Karpas-422 (cell line): ENCODE data around the gene DDIT3. TPM values are rescaled to one million over a fixed set of nuclear protein-coding genes. Genes with fewer than 3 reads are reported as not detected.

Experiments used
- DNase-seq: peaks from one replicate; pipeline ENCODE4 v3.0.0-alpha.2; 2015
- H2AFZ ChIP-seq: fragments of 200-600 bp; sonication (generic); 2 replicates; pipeline ENCODE4 v1.6.1; 2014; ENCODE audit warnings: antibody characterized with exemption, low read length, mixed read lengths
- H3K27ac ChIP-seq: fragments of 200-600 bp; sonication (generic); 2 replicates; pipeline ENCODE4 v1.5.1; 2014; ENCODE audit warnings: mild to moderate bottlenecking, low read length, moderate library complexity
- H3K27me3 ChIP-seq: fragments of 200-600 bp; sonication (generic); 2 replicates; pipeline ENCODE4 v1.6.1; 2014; ENCODE audit warnings: low read length, mixed read lengths
- H3K36me3 ChIP-seq: fragments of 200-600 bp; sonication (generic); 2 replicates; pipeline ENCODE4 v1.6.1; 2014; ENCODE audit warnings: low read length, mixed read lengths; ENCODE audit not compliant: insufficient read depth
- H3K4me1 ChIP-seq: fragments of 200-600 bp; sonication (generic); 2 replicates; pipeline ENCODE4 v1.6.1; 2014; ENCODE audit warnings: mild to moderate bottlenecking, low read length, mixed read lengths
- H3K4me2 ChIP-seq: fragments of 200-600 bp; sonication (generic); 2 replicates; pipeline ENCODE4 v1.6.1; 2014; ENCODE audit warnings: low read length, low read depth, mild to moderate bottlenecking; ENCODE audit not compliant: poor library complexity, severe bottlenecking
- H3K4me3 ChIP-seq: fragments of 200-600 bp; sonication (generic); 2 replicates; pipeline ENCODE4 v1.5.1; 2014; ENCODE audit warnings: mild to moderate bottlenecking, antibody characterized with exemption, low read length, mixed read lengths
- H3K79me2 ChIP-seq: fragments of 200-600 bp; sonication (generic); 2 replicates; pipeline ENCODE4 v1.6.1; 2014; ENCODE audit warnings: mild to moderate bottlenecking, low read length, mixed read lengths
- H3K9ac ChIP-seq: fragments of 200-600 bp; sonication (generic); 2 replicates; pipeline ENCODE4 v1.6.0; 2014; ENCODE audit warnings: low read length
- H3K9me2 ChIP-seq: fragments of 200-600 bp; sonication (generic), shearing (Covaris generic); replicated peaks from 2 replicates; pipeline ENCODE4 v1.6.0; 2014; ENCODE audit warnings: mild to moderate bottlenecking, low read length, moderate library complexity; ENCODE audit not compliant: insufficient read depth
- H3K9me3 ChIP-seq: fragments of 300-700, 200-600 bp; sonication (generic); 2 replicates; pipeline ENCODE4 v1.6.1; 2014; ENCODE audit warnings: low read length, mixed read lengths
- H4K20me1 ChIP-seq: fragments of 200-600 bp; sonication (generic); 2 replicates; pipeline ENCODE4 v1.6.1; 2014; ENCODE audit warnings: mild to moderate bottlenecking, antibody characterized with exemption, low read length, low read depth; ENCODE audit not compliant: insufficient read depth
- total RNA-seq: library from RNA; depleted of rRNA; stranded (reverse); fragments of >200 nt; shearing (Covaris generic); gene quantifications from 2 replicates; pipeline ENCODE4 v1.2.3, GENCODE V29; 2014; ENCODE audit warnings: low replicate concordance

DDIT3 gene
- total RNA-seq, 1 experiment from 2014 or later, result 54.3 TPM

GRCh38 chr12:57476162-57476992, 43.9 kb downstream of the DDIT3 start:
- Histone ChIP-seq H3K27ac (no peak overlapping the region), H3K27me3 (no peaks in the 10 kb centered on the region), H3K9ac (no peak overlapping the region), H4K20me1 (no peaks in the 10 kb centered on the region), H2AFZ (no peak overlapping the region), H3K36me3 (no peaks in the 10 kb centered on the region), H3K4me3 (no peak overlapping the region), H3K79me2 (no peaks in the 10 kb centered on the region), H3K9me2 (no peaks in the 10 kb centered on the region), H3K9me3 (no peaks in the 10 kb centered on the region), H3K4me1 (peaks cover 21% of the 10 kb centered on the region), H3K4me2 (no peak overlapping the region)
- no peak for DNase-seq

GRCh38 chr12:57475271-57476161, 44.8 kb downstream of the DDIT3 start:
- no peaks in the 10 kb centered on the region for H3K79me2 ChIP-seq
- H4K20me1 ChIP-seq, result no peaks in the 10 kb centered on the region
- no peaks in the 10 kb centered on the region for H3K9me3 ChIP-seq
- H3K36me3 ChIP-seq, result no peaks in the 10 kb centered on the region
- no peaks in the 10 kb centered on the region for H3K27me3 ChIP-seq
- H3K27ac ChIP-seq, result no peak overlapping the region
- no peak overlapping the region for H3K4me2 ChIP-seq
- no peaks in the 10 kb centered on the region for H3K9me2 ChIP-seq
- DNase-seq, result no peak
- H2AFZ ChIP-seq, result no peak overlapping the region
- no peak overlapping the region for H3K9ac ChIP-seq
- peaks cover 21% of the 10 kb centered on the region for H3K4me1 ChIP-seq
- H3K4me3 ChIP-seq, result no peak overlapping the region

GRCh38 chr12:57474862-57475261, 45.5 kb downstream of the DDIT3 start:
- Histone ChIP-seq H3K27ac (no peak overlapping the region), H3K79me2 (no peaks in the 10 kb centered on the region)

DNA sequence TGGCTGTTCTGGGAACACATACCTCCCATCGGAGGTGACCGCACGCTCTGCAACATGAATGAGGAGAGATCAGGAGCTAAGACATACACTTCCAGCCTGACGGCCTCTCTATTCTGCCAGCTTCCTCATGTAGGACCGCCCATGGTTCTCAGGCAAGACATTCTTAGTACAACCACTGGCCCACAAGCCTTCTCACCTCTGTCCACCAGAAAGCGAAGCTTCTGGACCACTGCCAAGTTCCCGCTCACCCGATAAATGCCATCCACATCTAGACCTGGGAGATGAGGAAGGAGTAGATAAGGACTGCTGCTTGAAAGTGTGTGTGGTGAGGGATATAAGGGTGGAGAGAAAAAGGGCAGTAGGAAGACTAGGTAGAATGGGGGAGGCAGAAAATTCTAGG, 45.9 kb downstream of the DDIT3 start:
- no peak for DNase-seq
- no peaks in the 10 kb centered on the region for H3K79me2 ChIP-seq
- peaks cover 16% of the 10 kb centered on the region for H3K4me1 ChIP-seq
- no peak overlapping the region for H3K9ac ChIP-seq
- no peak overlapping the region for H2AFZ ChIP-seq
- no peaks in the 10 kb centered on the region for H3K27me3 ChIP-seq
- H3K4me3 ChIP-seq, result no peak overlapping the region
- no peaks in the 10 kb centered on the region for H4K20me1 ChIP-seq
- H3K27ac ChIP-seq, result no peak overlapping the region
- H3K4me2 ChIP-seq, result no peak overlapping the region
- H3K36me3 ChIP-seq, result no peaks in the 10 kb centered on the region
- no peaks in the 10 kb centered on the region for H3K9me2 ChIP-seq
- H3K9me3 ChIP-seq, result no peaks in the 10 kb centered on the region

More at GRCh38 chr12:57474862-57475261, 45.5 kb downstream of the DDIT3 start:
- Histone ChIP-seq H3K4me2 (no peak overlapping the region), H3K9me2 (no peaks in the 10 kb centered on the region), H4K20me1 (no peaks in the 10 kb centered on the region), H3K9ac (no peak overlapping the region), H3K9me3 (no peaks in the 10 kb centered on the region), H3K36me3 (no peaks in the 10 kb centered on the region), H2AFZ (no peak overlapping the region), H3K27me3 (no peaks in the 10 kb centered on the region), H3K4me3 (no peak overlapping the region), H3K4me1 (peaks cover 20% of the 10 kb centered on the region)
- no peak for DNase-seq

DNA sequence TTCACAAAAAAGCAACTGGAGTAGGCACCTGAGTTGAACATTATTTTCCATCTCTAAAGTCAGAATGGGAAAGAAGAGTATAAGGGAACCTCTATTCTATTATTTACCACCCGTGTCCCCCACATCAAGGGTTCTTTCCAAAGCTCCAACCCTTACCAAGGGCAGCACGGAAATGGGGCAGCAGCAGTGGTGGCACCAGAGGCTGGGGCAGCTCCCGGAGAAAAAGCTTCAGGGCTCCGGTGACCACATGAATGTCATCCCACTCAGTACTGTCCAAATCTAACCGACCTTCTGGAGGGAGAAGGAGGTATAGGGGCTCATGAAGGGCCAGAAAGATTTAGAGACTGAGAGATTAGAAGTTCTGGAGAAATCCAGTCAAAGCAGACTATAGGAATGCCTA, 46.4 kb downstream of the DDIT3 start:
- Histone ChIP-seq H3K36me3 (no peaks in the 10 kb centered on the region), H3K79me2 (no peaks in the 10 kb centered on the region), H3K27me3 (no peaks in the 10 kb centered on the region), H2AFZ (no peak overlapping the region), H3K4me3 (no peak overlapping the region), H4K20me1 (no peaks in the 10 kb centered on the region), H3K4me1 (peaks cover 12% of the 10 kb centered on the region), H3K9me2 (no peaks in the 10 kb centered on the region), H3K9me3 (no peaks in the 10 kb centered on the region), H3K4me2 (no peak overlapping the region), H3K9ac (no peak overlapping the region), H3K27ac (no peak overlapping the region)
- DNase-seq, result no peak

- Histone ChIP-seq H3K9me3 (no peaks in the 10 kb centered on the region), H3K4me2 (no peak overlapping the region), H3K79me2 (no peaks in the 10 kb centered on the region), H3K4me1 (peaks cover 12% of the 10 kb centered on the region), H3K9me2 (no peaks in the 10 kb centered on the region), H4K20me1 (no peaks in the 10 kb centered on the region), H3K36me3 (no peaks in the 10 kb centered on the region), H3K27me3 (no peaks in the 10 kb centered on the region), H2AFZ (no peak overlapping the region), H3K9ac (no peak overlapping the region), H3K4me3 (no peak overlapping the region), H3K27ac (no peak overlapping the region)
- DNase-seq, result no peak
Observed at GRCh38 chr12:57473392-57473791, 46.9 kb downstream of the DDIT3 start.

DNA sequence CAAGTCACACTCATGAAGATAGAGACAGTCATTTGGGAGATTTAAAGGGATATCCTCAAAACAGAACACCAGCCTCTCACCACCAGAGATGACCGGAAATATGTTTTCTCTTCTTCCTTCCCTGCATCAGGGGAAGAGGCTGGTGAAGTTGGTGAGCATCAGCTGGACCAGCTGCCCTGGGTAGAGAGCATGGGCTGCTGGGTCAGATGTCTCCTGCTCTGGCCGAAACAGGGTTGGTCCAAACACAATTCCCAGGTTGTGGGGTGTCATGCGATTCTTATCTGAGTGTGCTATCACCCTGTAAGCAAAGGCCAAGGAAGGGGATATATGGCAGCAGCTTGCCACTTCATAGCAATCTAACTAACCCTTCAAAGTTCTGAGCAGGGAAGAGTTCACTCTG, 47.9 kb downstream of the DDIT3 start:
- Histone ChIP-seq H4K20me1 (no peaks in the 10 kb centered on the region), H3K9me2 (no peaks in the 10 kb centered on the region), H3K4me1 (peaks cover 7% of the 10 kb centered on the region), H3K9ac (no peak overlapping the region), H3K4me2 (no peak overlapping the region), H3K27me3 (no peaks in the 10 kb centered on the region), H3K4me3 (no peak overlapping the region), H3K36me3 (no peaks in the 10 kb centered on the region), H3K79me2 (no peaks in the 10 kb centered on the region), H2AFZ (no peak overlapping the region), H3K27ac (no peak overlapping the region), H3K9me3 (no peaks in the 10 kb centered on the region)
- no peak for DNase-seq

DNA sequence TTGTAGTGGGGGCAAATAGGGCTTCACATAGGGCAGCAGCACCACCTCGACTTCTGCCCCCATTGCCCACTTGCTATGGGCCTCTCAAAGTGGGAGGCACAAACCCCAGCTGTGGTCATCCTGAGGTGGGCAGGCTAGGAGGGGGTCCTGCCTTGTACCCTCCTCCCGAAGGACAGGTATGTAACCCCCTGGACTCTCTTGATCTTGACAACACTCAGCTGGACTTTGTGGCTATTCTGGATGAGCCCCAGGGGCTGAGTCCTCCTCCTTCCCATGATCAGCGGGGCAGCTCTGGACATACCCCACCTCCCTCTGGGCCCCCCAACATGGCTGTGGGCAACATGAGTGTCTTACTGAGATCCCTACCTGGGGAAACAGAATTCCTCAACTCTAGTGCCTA, 48.7 kb downstream of the DDIT3 start:
- Histone ChIP-seq H3K4me3 (no peak overlapping the region), H3K9me2 (no peaks in the 10 kb centered on the region), H3K4me2 (no peak overlapping the region), H3K27me3 (no peaks in the 10 kb centered on the region), H4K20me1 (no peaks in the 10 kb centered on the region), H3K27ac (no peak overlapping the region), H3K9ac (no peak overlapping the region), H3K36me3 (no peaks in the 10 kb centered on the region), H3K79me2 (no peaks in the 10 kb centered on the region), H2AFZ (no peak overlapping the region), H3K4me1 (peaks cover 5% of the 10 kb centered on the region; the same call in 1 of the 2 replicates), H3K9me3 (no peaks in the 10 kb centered on the region)
- no peak for DNase-seq
